Peyer's patch (tissue), 4 donors: Measurements from ENCODE around the gene ATN1. TPM values are rescaled to one million over a fixed set of nuclear protein-coding genes. Genes with fewer than 3 reads are reported as not detected.
A peak's percentile ranks its signal among the peaks of the same experiment; 100 is the strongest.

ENCODE experiments used
- DNase-seq, 3 donors: peaks; one replicate each; pipeline ENCODE4 v3.0.0-alpha.2; 2017 to 2019
- H3K27ac ChIP-seq, 4 donors: fragments of 200-600 bp; sonication (generic); one replicate each; pipeline ENCODE4 v1.5.1; 2016 to 2019
- H3K27me3 ChIP-seq, 2 donors: fragments of 200-600 bp; sonication (generic); one replicate each; pipeline ENCODE4 v1.5.1; 2019
- H3K36me3 ChIP-seq, 3 donors: fragments of 200-600 bp; sonication (generic); one replicate each; pipeline ENCODE4 v1.5.1; 2016 to 2019
- H3K4me1 ChIP-seq, 4 donors: fragments of 200-600 bp; sonication (generic); one replicate each; pipeline ENCODE4 v1.5.1; 2016 to 2019
- H3K4me3 ChIP-seq, 4 donors: fragments of 200-600 bp; sonication (generic); 1 replicate in 3 of 4; 2 replicates in 1 of 4; pipeline ENCODE4 v1.5.1; 2016 to 2019; ENCODE audit warnings: mild to moderate bottlenecking in 1 of 4
- H3K9me3 ChIP-seq, 4 donors: fragments of 200-600 bp; sonication (generic); one replicate each; pipeline ENCODE4 v1.5.1; 2016 to 2019; ENCODE audit warnings: mild to moderate bottlenecking in 1 of 4
- CTCF ChIP-seq, 6 experiments: fragments of 450-650 bp in 4 of 6; fragments of 200-600 bp in 2 of 6; sonication (generic) in 1 of 6; IDR thresholded peaks; one replicate each; pipeline ENCODE4 v1.5.1; 2017 to 2019; ENCODE audit warnings: antibody characterized with exemption in 6 of 6, mild to moderate bottlenecking in 3 of 6, moderate library complexity in 1 of 6
- POLR2A ChIP-seq, 2 donors: fragments of 450-650 bp; IDR thresholded peaks; one replicate each; pipeline ENCODE4 v1.5.1; 2017; ENCODE audit warnings: antibody characterized with exemption in 2 of 2, mild to moderate bottlenecking in 2 of 2, moderate library complexity in 2 of 2
- total RNA-seq, 4 donors: library from RNA; depleted of rRNA; stranded (reverse); fragments of >200 nt; gene quantifications; one replicate each; pipeline ENCODE4 v1.1.0, GENCODE V29; 2016

ATN1 gene
- total RNA-seq, 4 donors from 2014 or later, result 77.6 to 337 (median 125) TPM

DNA sequence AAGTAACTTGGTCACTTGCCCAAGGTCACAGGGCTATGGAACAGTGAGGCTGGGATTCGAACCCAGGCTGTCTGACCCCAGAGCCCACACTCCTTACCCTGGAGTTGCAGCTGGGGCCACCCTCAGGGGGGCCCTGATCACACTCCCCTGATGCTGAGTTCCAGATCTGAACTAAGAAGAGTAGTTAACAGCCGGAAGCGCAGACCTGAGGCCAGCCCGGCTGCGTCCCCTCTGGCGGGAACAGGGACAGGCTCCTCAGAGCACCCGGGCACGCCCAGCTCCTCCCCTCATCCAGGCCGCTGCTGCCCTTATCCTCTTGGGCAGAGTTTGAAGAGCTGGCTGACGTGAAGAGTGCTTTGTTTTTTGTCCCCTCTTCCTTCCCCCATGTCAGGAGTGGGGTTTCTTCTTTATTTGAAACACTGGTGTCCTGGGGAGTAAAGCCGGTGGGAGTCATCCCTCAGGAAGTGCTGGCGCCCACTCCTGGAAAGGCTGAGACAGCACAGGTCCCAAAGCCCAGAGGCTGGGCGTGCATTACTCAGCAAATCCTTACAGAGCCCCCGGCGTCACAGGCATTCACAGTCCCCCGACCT lies 34.0 kb downstream of the ATN1 start:
- Histone ChIP-seq H3K4me1 (peaks cover 9 to 58% (median 52%) of the 10 kb centered on the region in 4 donors), H3K9me3 (no peaks in the 10 kb centered on the region), H3K4me3 (peak overlapping the region in 3 of 4 donors; percentile 2 to 83 (median 62)), H3K36me3 (peaks cover 0 to 27% (median 0%) of the 10 kb centered on the region in 3 donors), H3K27me3 (no peaks in the 10 kb centered on the region), H3K27ac (peak overlapping the region; percentile 89 to 100 (median 95))
- DNase-seq, result peak in 2 of 3 donors; percentile 82 to 84
- TF ChIP-seq POLR2A (IDR thresholded peaks at IDR 0.05) (peak; percentile 22 to 50), CTCF (IDR thresholded peaks at IDR 0.05) (peak in 4 of 6 experiments; percentile 37 to 52 (median 49))

GRCh38 chr12:6962285-6963015 lies 34.7 kb downstream of the ATN1 start:
- H3K27ac ChIP-seq, result peak overlapping the region; percentile 89 to 100 (median 95)
- peak in 2 of 3 donors; percentile 85 to 86 for DNase-seq
- no peaks in the 10 kb centered on the region for H3K27me3 ChIP-seq
- H3K9me3 ChIP-seq, result no peaks in the 10 kb centered on the region
- TF ChIP-seq CTCF (IDR thresholded peaks at IDR 0.05), result no peak
- peak; percentile 90 to 92 for TF ChIP-seq POLR2A (IDR thresholded peaks at IDR 0.05)
- H3K4me3 ChIP-seq, result peak overlapping the region in 3 of 4 donors; percentile 49 to 83 (median 62)
- H3K4me1 ChIP-seq, result peaks cover 9 to 52% (median 48%) of the 10 kb centered on the region in 4 donors
- peaks cover 0 to 32% (median 0%) of the 10 kb centered on the region in 3 donors for H3K36me3 ChIP-seq

DNA sequence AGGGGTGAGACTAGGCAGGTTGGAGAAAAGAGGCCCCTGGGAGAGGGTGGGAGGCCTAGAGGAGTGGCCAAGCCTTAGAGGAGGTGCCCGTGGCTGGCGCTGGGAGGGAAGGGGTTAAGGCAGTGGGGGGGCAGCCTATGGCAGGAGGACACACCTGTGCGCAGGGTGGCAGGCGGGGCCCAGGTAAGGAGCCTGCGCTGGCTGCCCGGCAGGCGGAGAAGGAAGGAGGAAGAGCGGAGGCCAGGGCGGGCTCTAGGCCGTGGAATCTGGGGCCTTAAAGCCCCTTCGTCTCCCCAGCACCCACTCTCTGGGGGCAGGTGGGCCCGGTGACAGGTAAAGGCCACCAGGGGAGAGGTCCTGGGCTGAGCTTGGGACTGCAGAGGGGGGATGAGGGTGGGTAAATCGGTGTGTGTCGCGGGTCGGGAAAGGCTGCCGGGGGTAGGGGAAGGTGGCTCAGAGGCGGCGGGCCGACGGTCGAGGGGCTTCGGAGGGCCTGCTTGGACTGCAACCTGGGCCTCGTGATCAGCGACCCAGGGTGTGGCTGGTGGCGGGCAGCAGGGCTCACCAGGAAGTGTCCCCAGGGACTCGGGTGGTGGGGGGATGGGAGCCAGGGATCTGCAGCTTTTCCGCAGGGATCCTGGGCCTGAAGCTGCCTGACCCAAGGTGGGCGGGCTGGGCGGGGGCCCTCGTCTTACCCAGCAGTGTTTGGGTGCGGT lies 35.4 kb downstream of the ATN1 start:
- peaks cover 0 to 34% (median 0%) of the 10 kb centered on the region in 3 donors for H3K36me3 ChIP-seq
- TF ChIP-seq POLR2A (IDR thresholded peaks at IDR 0.05) (peak; percentile 98), CTCF (IDR thresholded peaks at IDR 0.05) (peak in 3 of 6 experiments; percentile 54 to 58 (median 56))

GRCh38 chr12:6963791-6964413 lies 36.1 kb downstream of the ATN1 start:
- H3K27ac ChIP-seq, result peak overlapping the region; percentile 67 to 100 (median 95)
- no peaks in the 10 kb centered on the region for H3K9me3 ChIP-seq
- H3K36me3 ChIP-seq, result peaks cover 0 to 40% (median 0%) of the 10 kb centered on the region in 3 donors
- TF ChIP-seq CTCF (IDR thresholded peaks at IDR 0.05) (no peak), POLR2A (IDR thresholded peaks at IDR 0.05) (no peak)
- no peaks in the 10 kb centered on the region for H3K27me3 ChIP-seq
- peak overlapping the region in 3 of 4 donors; percentile 49 to 83 (median 62) for H3K4me3 ChIP-seq
- peak in 1 of 3 donors; percentile 65 for DNase-seq
- H3K4me1 ChIP-seq, result peaks cover 9 to 65% (median 35%) of the 10 kb centered on the region in 4 donors

More for the DNA sequence above, 35.4 kb downstream of the ATN1 start:
- peaks cover 9 to 57% (median 42%) of the 10 kb centered on the region in 4 donors for H3K4me1 ChIP-seq
- H3K9me3 ChIP-seq, result no peaks in the 10 kb centered on the region
- DNase-seq, result peak in 2 of 3 donors; percentile 90 to 95
- no peaks in the 10 kb centered on the region for H3K27me3 ChIP-seq
- peak overlapping the region in 3 of 4 donors; percentile 49 to 83 (median 62) for H3K4me3 ChIP-seq
- H3K27ac ChIP-seq, result peak overlapping the region; percentile 89 to 100 (median 95)

DNA sequence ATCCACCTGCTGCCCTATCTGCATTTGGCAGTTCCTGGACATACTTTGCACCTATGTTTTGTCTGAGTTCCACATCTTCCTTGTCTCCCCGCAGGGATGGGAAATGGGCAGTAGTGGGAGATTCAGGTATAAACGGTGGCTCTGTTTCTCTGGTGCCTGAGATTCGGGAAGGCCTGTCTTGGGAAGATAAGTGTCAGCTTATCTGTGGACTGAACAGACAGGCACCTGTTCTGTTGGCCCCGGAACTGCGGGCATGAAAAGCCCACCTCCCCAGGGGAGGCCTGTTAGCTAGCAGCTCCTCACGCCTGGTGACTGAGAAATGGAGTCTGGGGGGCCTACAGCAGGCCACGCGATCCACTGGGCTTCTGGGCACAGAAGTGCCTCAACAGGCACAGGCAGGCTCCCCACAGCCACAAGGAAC lies 36.9 kb downstream of the ATN1 start:
- no peaks in the 10 kb centered on the region for H3K9me3 ChIP-seq
- H3K4me1 ChIP-seq, result peaks cover 9 to 70% (median 37%) of the 10 kb centered on the region in 4 donors
- DNase-seq, result no peak
- peaks cover 0 to 40% (median 0%) of the 10 kb centered on the region in 3 donors for H3K36me3 ChIP-seq
- no peaks in the 10 kb centered on the region for H3K27me3 ChIP-seq
- H3K4me3 ChIP-seq, result peak overlapping the region in 2 of 4 donors; percentile 62 to 83
- TF ChIP-seq CTCF (IDR thresholded peaks at IDR 0.05), result no peak
- TF ChIP-seq POLR2A (IDR thresholded peaks at IDR 0.05), result no peak
- peak overlapping the region; percentile 67 to 100 (median 95) for H3K27ac ChIP-seq
